Erythroblast (primary cell): ENCODE results near the gene CARD19.

Experiments used
- GATA1 ChIP-seq: IDR thresholded peaks from 2 replicates; pipeline ENCODE4 v1.6.1; 2011; ENCODE audit warnings: low read depth, mild to moderate bottlenecking, control low read depth, low read length, moderate library complexity
- POLR2A ChIP-seq: IDR thresholded peaks from 2 replicates; pipeline ENCODE4 v1.6.1; 2011; ENCODE audit warnings: mild to moderate bottlenecking, low read length

GRCh38 chr9:93088656-93089015 lies 7.4 kb upstream of the CARD19 start:
- no peak for TF ChIP-seq POLR2A
- TF ChIP-seq GATA1: no peak
